Measurements from ENCODE around the gene SYT2.

DNA sequence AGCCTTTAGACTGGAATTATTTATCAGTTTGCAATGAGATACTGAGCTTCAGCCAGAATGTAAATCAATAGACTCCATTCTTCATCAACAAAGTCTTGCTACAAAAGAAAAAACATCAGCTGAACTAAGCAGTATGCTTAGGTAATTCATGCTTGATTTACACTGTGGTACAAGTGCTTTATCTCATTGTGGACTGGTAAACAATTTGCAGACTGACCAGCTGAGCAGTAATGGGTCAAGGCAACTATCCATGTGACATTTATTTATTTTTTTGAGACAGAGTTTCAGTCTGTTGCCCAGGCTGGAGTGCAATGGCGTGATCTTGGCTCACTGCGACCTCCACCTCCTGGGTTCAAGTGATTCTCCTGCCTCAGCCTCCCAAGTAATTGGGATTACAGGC, 39.8 kb upstream of the SYT2 start:
- TF ChIP-seq, protein P1, sequence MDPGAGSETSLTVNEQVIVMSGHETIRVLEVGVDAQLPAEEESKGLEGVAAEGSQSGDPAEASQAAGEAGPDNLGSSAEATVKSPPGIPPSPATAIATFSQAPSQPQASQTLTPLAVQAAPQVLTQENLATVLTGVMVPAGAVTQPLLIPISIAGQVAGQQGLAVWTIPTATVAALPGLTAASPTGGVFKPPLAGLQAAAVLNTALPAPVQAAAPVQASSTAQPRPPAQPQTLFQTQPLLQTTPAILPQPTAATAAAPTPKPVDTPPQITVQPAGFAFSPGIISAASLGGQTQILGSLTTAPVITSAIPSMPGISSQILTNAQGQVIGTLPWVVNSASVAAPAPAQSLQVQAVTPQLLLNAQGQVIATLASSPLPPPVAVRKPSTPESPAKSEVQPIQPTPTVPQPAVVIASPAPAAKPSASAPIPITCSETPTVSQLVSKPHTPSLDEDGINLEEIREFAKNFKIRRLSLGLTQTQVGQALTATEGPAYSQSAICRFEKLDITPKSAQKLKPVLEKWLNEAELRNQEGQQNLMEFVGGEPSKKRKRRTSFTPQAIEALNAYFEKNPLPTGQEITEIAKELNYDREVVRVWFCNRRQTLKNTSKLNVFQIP (CRISPR knock-in tag; IDR thresholded peaks at IDR 0.05; ENCODE audit: borderline replicate concordance, low read depth) = no peak
- TF ChIP-seq, protein P2, sequence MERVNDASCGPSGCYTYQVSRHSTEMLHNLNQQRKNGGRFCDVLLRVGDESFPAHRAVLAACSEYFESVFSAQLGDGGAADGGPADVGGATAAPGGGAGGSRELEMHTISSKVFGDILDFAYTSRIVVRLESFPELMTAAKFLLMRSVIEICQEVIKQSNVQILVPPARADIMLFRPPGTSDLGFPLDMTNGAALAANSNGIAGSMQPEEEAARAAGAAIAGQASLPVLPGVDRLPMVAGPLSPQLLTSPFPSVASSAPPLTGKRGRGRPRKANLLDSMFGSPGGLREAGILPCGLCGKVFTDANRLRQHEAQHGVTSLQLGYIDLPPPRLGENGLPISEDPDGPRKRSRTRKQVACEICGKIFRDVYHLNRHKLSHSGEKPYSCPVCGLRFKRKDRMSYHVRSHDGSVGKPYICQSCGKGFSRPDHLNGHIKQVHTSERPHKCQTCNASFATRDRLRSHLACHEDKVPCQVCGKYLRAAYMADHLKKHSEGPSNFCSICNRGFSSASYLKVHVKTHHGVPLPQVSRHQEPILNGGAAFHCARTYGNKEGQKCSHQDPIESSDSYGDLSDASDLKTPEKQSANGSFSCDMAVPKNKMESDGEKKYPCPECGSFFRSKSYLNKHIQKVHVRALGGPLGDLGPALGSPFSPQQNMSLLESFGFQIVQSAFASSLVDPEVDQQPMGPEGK (CRISPR knock-in tag; IDR thresholded peaks at IDR 0.05; ENCODE audit: borderline replicate concordance) = no peak
- TF ChIP-seq PPARA (CRISPR knock-in tag; IDR thresholded peaks at IDR 0.05; ENCODE audit: borderline replicate concordance) (no peak), TCF4 (CRISPR knock-in tag; IDR thresholded peaks at IDR 0.05; ENCODE audit: borderline replicate concordance) (no peak), ARNTL (CRISPR knock-in tag; IDR thresholded peaks at IDR 0.05; ENCODE audit: borderline replicate concordance, low read depth) (no peak), ZNF8 (CRISPR knock-in tag; IDR thresholded peaks at IDR 0.05) (no peak)

Measured in SK-N-SH treated with all-trans-retinoic acid at 6 μM for 48 hours (cell line).